K562 (cell line): ENCODE data around the gene FOXO3. TPM values are rescaled to one million over a fixed set of nuclear protein-coding genes. Genes with fewer than 3 reads are reported as not detected.

Experiments used
- ATAC-seq: fragments of 200-7000 bp; cut with Tn5 transposase; 3 replicates; pipeline ENCODE4 v1.9.1; 2020; ENCODE audit warnings: moderate library complexity
- BruUV-seq: library from RNA; stranded (reverse); fragments of 400-500 nt; replicated peaks from 2 replicates; lab custom pipeline; 2021; lab: Mats Ljungman, UMichigan
- CTCF ChIA-PET: fragments of 300-600 bp; formaldehyde crosslinking; extraction: SDS; loops from one replicate; lab custom pipeline; 2021; ENCODE audit warnings: low intra/inter-chr PET ratio; lab: Yijun Ruan, JAX
- POLR2A ChIA-PET: fragments of 300-600, 350-650 bp; sonication (Branson Sonifier 250); formaldehyde crosslinking; extraction: SDS; loops from one replicate; lab custom pipeline; 2021; ENCODE audit warnings: antibody characterized with exemption, inconsistent platforms; lab: Yijun Ruan, JAX
- DNase-seq, 4 experiments: peaks; one replicate each; pipeline versions ENCODE4 v3.0.0 to v3.0.0-alpha.2; 2011 to 2018; ENCODE audit warnings: low spot score in 3 of 4, mixed read lengths in 3 of 4; ENCODE audit errors: extremely low read depth in 1 of 4
- FAIRE-seq: peaks from 2 replicates; lab custom pipeline; 2011; peaks lifted over from hg19 to GRCh38; lab: Jason Lieb, UNC
- H2AFZ ChIP-seq: 2 replicates; pipeline ENCODE4 v1.6.0; 2011; ENCODE audit warnings: low read depth, low read length, control low read depth, inconsistent platforms
- H3K27ac ChIP-seq: fragments of 200-600 bp; 3 replicates; pipeline ENCODE4 v1.8.0; 2011; ENCODE audit warnings: low read depth, mild to moderate bottlenecking, control low read depth, inconsistent platforms, low read length, moderate library complexity, mixed read lengths; ENCODE audit errors: extremely low read depth
- H3K27me3 ChIP-seq, 2 experiments: fragments of 300-600 bp in 1 of 2; 2 replicates in 1 of 2; 3 replicates in 1 of 2; pipeline versions ENCODE4 v1.6.0 to v1.8.0; 2011; ENCODE audit warnings: inconsistent platforms in 2 of 2, low read length in 2 of 2, mild to moderate bottlenecking in 1 of 2, mixed read lengths in 1 of 2, moderate library complexity in 1 of 2; ENCODE audit not compliant: control insufficient read depth in 2 of 2, insufficient read depth in 2 of 2
- H3K36me3 ChIP-seq: fragments of 300-600 bp; 3 replicates; pipeline ENCODE4 v1.8.0; 2011; ENCODE audit warnings: mild to moderate bottlenecking, low read length, inconsistent platforms; ENCODE audit not compliant: control insufficient read depth, insufficient read depth
- H3K4me1 ChIP-seq, 2 experiments: fragments of 200-600 bp in 1 of 2; replicated peaks in 1 of 2; 2 replicates in 1 of 2; 3 replicates in 1 of 2; pipeline versions ENCODE4 v1.5.1 to v1.8.0; 2011; ENCODE audit warnings: inconsistent platforms in 2 of 2, low read length in 2 of 2, mild to moderate bottlenecking in 1 of 2, mixed read lengths in 1 of 2, moderate library complexity in 1 of 2; ENCODE audit not compliant: control insufficient read depth in 2 of 2, insufficient read depth in 2 of 2
- H3K4me2 ChIP-seq: 2 replicates; pipeline ENCODE4 v1.6.1; 2011; ENCODE audit warnings: low read length, control low read depth, inconsistent platforms, mixed read lengths; ENCODE audit not compliant: insufficient read depth
- H3K4me3 ChIP-seq: fragments of 200-600 bp; sonication (generic), shearing (Covaris generic); 2 replicates; pipeline ENCODE4 v1.5.1; 2016; ENCODE audit warnings: control low read depth, inconsistent platforms
- H3K79me2 ChIP-seq: fragments of 200-600 bp; 3 replicates; pipeline ENCODE4 v1.8.0; 2011; ENCODE audit warnings: low read length, inconsistent platforms; ENCODE audit not compliant: control insufficient read depth, insufficient read depth
- H3K9ac ChIP-seq, 2 experiments: 2 replicates each; pipeline versions ENCODE4 v1.6.0 to v1.6.1; 2011; ENCODE audit warnings: low read depth in 2 of 2, low read length in 2 of 2, control low read depth in 1 of 2, inconsistent platforms in 1 of 2, mild to moderate bottlenecking in 1 of 2, mixed read lengths in 1 of 2; ENCODE audit not compliant: insufficient read depth in 1 of 2
- H3K9me1 ChIP-seq: one replicate; pipeline ENCODE4 v1.6.0; 2011; ENCODE audit warnings: inconsistent platforms, mild to moderate bottlenecking, low read length, moderate library complexity; ENCODE audit not compliant: control insufficient read depth, insufficient read depth
- H3K9me3 ChIP-seq: replicated peaks from 2 replicates; pipeline ENCODE4 v1.5.1; 2011; ENCODE audit warnings: low read depth, low read length, inconsistent platforms; ENCODE audit not compliant: control insufficient read depth, insufficient read depth
- H4K20me1 ChIP-seq: replicated peaks from 2 replicates; pipeline ENCODE4 v1.6.1; 2011; ENCODE audit warnings: low read length, inconsistent platforms, mixed read lengths; ENCODE audit not compliant: control insufficient read depth, insufficient read depth
- MAFK ChIP-seq: IDR thresholded peaks from 2 replicates; pipeline ENCODE4 v1.6.1; 2011; ENCODE audit warnings: low read length, improper control_type of control experiment
- NR3C1 ChIP-seq: sonication (generic); formaldehyde crosslinking; IDR thresholded peaks from 2 replicates; pipeline ENCODE4 v1.8.1; 2022; ENCODE audit warnings: missing genetic modification reagents
- PHB2 ChIP-seq: fragments of 450-650 bp; IDR thresholded peaks from 2 replicates; pipeline ENCODE4 v1.6.1; 2017; ENCODE audit warnings: low read depth
- PHF8 ChIP-seq: fragments of 200-600 bp; sonication (generic); IDR thresholded peaks from 2 replicates; pipeline ENCODE4 v1.6.1; 2012; ENCODE audit warnings: mixed run types, mild to moderate bottlenecking, inconsistent platforms, low read length, moderate library complexity, borderline replicate concordance
- SAFB ChIP-seq: fragments of 200-400 bp; formaldehyde crosslinking; IDR thresholded peaks from 2 replicates; pipeline ENCODE4 v1.6.1; 2017; ENCODE audit warnings: low read depth, low read length, borderline replicate concordance
- ZNF695 ChIP-seq: fragments of 450-650 bp; formaldehyde crosslinking; IDR thresholded peaks from 2 replicates; pipeline ENCODE4 v1.4.0; 2020; ENCODE audit warnings: mild to moderate bottlenecking, moderate library complexity
- WGBS: fragments of 100-300 bp; shearing (Covaris generic); methylation state at CpG from one replicate; pipeline ENCODE4 v1.1.6; 2016; ENCODE audit warnings: low coverage, mixed read lengths; ENCODE audit not compliant: insufficient coverage; ENCODE audit errors: missing lambda C conversion rate; 5-methylcytosine and 5-hydroxymethylcytosine counted together
- in situ Hi-C: fragments of 300-500 bp; cut with MboI; formaldehyde crosslinking; loops from 4 replicates; pipeline ENCODE4 v1.15.0; 2018; ENCODE audit warnings: inconsistent platforms, mixed read lengths
- intact Hi-C: fragments of 100-400 bp; cut with micrococcal nuclease; formaldehyde crosslinking; loops from 2 replicates; pipeline ENCODE4 v1.14.2; 2022
- polyA plus RNA-seq, 8 experiments: library from polyadenylated mRNA; depleted of rRNA in 4 of 8; stranded (reverse) in 5 of 8; unstranded in 3 of 8; fragments of >200 nt; fragmentation: Nextera tagmentation in 2 of 8; fragmentation: Illumina TruSeq in 1 of 8; extraction: Ambion mirVana in 2 of 8; extraction: Trizol in 1 of 8; gene quantifications; 2 replicates each; pipeline versions ENCODE4 v1.2.1 to v1.2.3, GENCODE V29; 2011 to 2014; ENCODE audit warnings: inconsistent platforms in 1 of 8, missing spikeins in 1 of 8
- total RNA-seq, 7 experiments: library from RNA; depleted of rRNA in 6 of 7; stranded (reverse); fragments of >200 nt in 6 of 7; fragmentation: Illumina TruSeq in 2 of 7; extraction: Trizol in 2 of 7; gene quantifications; 2 replicates each; pipeline versions ENCODE4 v1.2.1 to v1.2.3, GENCODE V29; 2011 to 2021; ENCODE audit warnings: low replicate concordance in 1 of 7
- TF ChIP-seq, protein P1 (sequence below): fragments of 450-650 bp; IDR thresholded peaks from 2 replicates; pipeline ENCODE4 v1.6.1; 2018; ENCODE audit warnings: mild to moderate bottlenecking, low read depth; ENCODE audit not compliant: partially characterized antibody
- TF ChIP-seq, protein P2 (sequence below), 3 experiments: IDR thresholded peaks in 2 of 3; conservative IDR thresholded peaks in 1 of 3; 2 replicates each; pipeline ENCODE4 v1.5.1; 2011 to 2012; ENCODE audit warnings: low read length in 3 of 3, mild to moderate bottlenecking in 3 of 3, control low read depth in 2 of 3, improper control_type of control experiment in 1 of 3, inconsistent platforms in 1 of 3, low read depth in 1 of 3, mixed read lengths in 1 of 3, moderate library complexity in 1 of 3; ENCODE audit not compliant: insufficient read depth in 2 of 3
- TF ChIP-seq, protein P3 (sequence below): fragments of 450-650 bp; formaldehyde crosslinking; IDR thresholded peaks from 2 replicates; pipeline ENCODE4 v1.4.0; 2020; ENCODE audit warnings: mild to moderate bottlenecking, moderate library complexity
- TF ChIP-seq, protein P4 (sequence below): fragments of 450-650 bp; IDR thresholded peaks from 2 replicates; pipeline ENCODE4 v1.6.1; 2016; ENCODE audit warnings: missing biosample characterization, missing genetic modification characterization
- TF ChIP-seq, protein P5 (sequence below), 2 experiments: fragments of 450-650 bp in 1 of 2; sonication (generic) in 1 of 2; formaldehyde crosslinking in 1 of 2; IDR thresholded peaks in 1 of 2; conservative IDR thresholded peaks in 1 of 2; 2 replicates each; pipeline versions ENCODE4 v1.6.1 to v1.8.1; 2016 to 2023; ENCODE audit warnings: mild to moderate bottlenecking in 2 of 2, moderate library complexity in 2 of 2, inconsistent platforms in 1 of 2, missing genetic modification reagents in 1 of 2

Gene FOXO3
- total and polyA plus RNA-seq, 9 of the 15 experiments (the other 6 are each of a cell fraction or from before 2014, with no cell fraction given), result 3.0 to 14.6 (median 6.0) TPM

DNA sequence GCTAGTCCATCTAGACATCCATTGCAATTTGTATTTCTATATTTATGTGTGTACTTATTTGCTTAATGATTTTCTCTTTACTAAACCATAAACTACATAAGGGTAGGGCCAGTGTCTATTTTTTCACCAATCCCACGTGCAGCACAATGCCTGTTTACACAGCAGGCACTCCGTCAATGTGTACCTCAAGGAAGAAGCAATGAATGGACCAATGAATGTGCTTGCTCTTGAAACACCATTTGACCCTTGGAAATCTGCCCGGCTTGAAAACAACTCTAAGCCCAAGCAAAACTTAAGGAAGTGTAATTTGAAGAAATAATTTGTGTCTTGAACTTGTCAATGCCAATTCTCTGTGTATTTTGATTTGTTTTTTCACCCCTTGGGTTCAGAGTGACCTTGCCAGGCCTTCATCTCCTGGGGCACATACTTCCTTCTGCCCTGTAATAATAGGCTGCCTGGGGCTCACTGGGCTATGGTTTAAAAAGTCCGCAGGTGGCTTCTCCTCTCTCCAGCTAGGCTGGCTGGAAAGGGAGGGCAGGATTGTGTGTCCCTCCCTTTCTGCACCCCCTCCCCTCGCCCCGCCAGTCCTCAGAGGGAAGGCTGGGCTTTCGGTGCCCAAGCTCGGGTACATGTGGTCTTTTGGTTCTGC lies 146.7 kb downstream of the FOXO3 start (continued):
- TF ChIP-seq, protein P1, sequence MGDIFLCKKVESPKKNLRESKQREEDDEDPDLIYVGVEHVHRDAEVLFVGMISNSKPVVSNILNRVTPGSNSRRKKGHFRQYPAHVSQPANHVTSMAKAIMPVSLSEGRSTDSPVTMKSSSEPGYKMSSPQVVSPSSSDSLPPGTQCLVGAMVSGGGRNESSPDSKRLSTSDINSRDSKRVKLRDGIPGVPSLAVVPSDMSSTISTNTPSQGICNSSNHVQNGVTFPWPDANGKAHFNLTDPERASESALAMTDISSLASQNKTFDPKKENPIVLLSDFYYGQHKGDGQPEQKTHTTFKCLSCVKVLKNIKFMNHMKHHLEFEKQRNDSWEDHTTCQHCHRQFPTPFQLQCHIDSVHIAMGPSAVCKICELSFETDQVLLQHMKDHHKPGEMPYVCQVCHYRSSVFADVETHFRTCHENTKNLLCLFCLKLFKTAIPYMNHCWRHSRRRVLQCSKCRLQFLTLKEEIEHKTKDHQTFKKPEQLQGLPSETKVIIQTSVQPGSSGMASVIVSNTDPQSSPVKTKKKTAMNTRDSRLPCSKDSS, result no peak
- TF ChIP-seq ZNF695, result no peak
- TF ChIP-seq, protein P2, sequence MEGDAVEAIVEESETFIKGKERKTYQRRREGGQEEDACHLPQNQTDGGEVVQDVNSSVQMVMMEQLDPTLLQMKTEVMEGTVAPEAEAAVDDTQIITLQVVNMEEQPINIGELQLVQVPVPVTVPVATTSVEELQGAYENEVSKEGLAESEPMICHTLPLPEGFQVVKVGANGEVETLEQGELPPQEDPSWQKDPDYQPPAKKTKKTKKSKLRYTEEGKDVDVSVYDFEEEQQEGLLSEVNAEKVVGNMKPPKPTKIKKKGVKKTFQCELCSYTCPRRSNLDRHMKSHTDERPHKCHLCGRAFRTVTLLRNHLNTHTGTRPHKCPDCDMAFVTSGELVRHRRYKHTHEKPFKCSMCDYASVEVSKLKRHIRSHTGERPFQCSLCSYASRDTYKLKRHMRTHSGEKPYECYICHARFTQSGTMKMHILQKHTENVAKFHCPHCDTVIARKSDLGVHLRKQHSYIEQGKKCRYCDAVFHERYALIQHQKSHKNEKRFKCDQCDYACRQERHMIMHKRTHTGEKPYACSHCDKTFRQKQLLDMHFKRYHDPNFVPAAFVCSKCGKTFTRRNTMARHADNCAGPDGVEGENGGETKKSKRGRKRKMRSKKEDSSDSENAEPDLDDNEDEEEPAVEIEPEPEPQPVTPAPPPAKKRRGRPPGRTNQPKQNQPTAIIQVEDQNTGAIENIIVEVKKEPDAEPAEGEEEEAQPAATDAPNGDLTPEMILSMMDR (IDR thresholded peaks at IDR 0.05 in 2 of 3, conservative IDR thresholded peaks at IDR 0.05 in 1 of 3; ENCODE audit: insufficient read depth in 2 of 3, low read depth in 1 of 3, low read length in 3 of 3), result no peak
- TF ChIP-seq PHF8, result no peak
- no peak for TF ChIP-seq NR3C1 (CRISPR knock-in tag)
- TF ChIP-seq, all 486 proteins: peak for 0

DNA sequence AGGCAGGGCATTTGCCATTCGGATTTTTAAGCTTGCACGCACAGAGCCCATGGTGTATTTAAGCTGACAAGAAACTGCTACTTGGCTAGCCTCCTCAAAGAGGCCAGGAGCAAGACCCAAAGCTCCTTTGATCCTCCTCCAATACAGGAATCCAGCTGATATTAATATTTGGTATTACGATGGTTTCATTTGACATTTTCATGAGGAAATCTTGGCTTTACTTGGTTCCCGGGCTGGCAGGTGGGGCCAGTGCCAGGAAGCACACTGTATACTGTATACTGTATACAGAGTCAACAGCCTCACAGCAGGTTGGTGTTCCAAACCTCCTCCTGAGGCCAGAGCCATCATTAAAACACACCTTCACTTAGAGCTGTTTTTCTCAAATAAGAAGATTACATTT lies 149.3 kb downstream of the FOXO3 start:
- FAIRE-seq (no peak), ATAC-seq (no peak), DNase-seq (no peak)
- ChIA-PET CTCF (no interaction called here), POLR2A (interaction anchor here (0.8 kb wide), 1 partner anchor 150 kb away, joined by 3 read pairs; no protein-coding TSS in a partner anchor)
- TF ChIP-seq SAFB, result no peak
- TF ChIP-seq PHB2, result no peak
- TF ChIP-seq MAFK, result no peak
- TF ChIP-seq, protein P3, sequence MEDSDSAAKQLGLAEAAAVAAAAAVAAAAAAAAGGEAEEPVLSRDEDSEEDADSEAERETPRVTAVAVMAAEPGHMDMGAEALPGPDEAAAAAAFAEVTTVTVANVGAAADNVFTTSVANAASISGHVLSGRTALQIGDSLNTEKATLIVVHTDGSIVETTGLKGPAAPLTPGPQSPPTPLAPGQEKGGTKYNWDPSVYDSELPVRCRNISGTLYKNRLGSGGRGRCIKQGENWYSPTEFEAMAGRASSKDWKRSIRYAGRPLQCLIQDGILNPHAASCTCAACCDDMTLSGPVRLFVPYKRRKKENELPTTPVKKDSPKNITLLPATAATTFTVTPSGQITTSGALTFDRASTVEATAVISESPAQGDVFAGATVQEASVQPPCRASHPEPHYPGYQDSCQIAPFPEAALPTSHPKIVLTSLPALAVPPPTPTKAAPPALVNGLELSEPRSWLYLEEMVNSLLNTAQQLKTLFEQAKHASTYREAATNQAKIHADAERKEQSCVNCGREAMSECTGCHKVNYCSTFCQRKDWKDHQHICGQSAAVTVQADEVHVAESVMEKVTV (CRISPR knock-in tag), result no peak
- TF ChIP-seq, protein P4, sequence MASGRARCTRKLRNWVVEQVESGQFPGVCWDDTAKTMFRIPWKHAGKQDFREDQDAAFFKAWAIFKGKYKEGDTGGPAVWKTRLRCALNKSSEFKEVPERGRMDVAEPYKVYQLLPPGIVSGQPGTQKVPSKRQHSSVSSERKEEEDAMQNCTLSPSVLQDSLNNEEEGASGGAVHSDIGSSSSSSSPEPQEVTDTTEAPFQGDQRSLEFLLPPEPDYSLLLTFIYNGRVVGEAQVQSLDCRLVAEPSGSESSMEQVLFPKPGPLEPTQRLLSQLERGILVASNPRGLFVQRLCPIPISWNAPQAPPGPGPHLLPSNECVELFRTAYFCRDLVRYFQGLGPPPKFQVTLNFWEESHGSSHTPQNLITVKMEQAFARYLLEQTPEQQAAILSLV, result no peak
- TF ChIP-seq, protein P5, sequence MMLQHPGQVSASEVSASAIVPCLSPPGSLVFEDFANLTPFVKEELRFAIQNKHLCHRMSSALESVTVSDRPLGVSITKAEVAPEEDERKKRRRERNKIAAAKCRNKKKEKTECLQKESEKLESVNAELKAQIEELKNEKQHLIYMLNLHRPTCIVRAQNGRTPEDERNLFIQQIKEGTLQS (IDR thresholded peaks at IDR 0.05), result no peak
- TF ChIP-seq, protein P5 (CRISPR knock-in tag; conservative IDR thresholded peaks at IDR 0.05), result no peak
- H3K79me2 ChIP-seq, result no peaks in the 10 kb centered on the region
- WGBS, result 30% methylated on average over 4 of the region's 4 CpGs
- H3K9ac ChIP-seq, result peak overlapping the region in 1 of 2 experiments; percentile 46; a peak in 1 of 4 replicates
- H2AFZ ChIP-seq, result no peak overlapping the region
- no peak overlapping the region for H3K4me3 ChIP-seq
- intact Hi-C loops (no loop called here), in situ Hi-C loops (no loop called here)
- H3K4me2 ChIP-seq, result no peak overlapping the region
- peaks cover 4 to 19% of the 10 kb centered on the region in 2 experiments; a peak in 3 of 5 replicates for H3K4me1 ChIP-seq
- H3K9me1 ChIP-seq, result no peaks in the 10 kb centered on the region
- no peak overlapping the region for H3K27ac ChIP-seq
- no peaks in the 10 kb centered on the region for H3K9me3 ChIP-seq
- peaks cover 0 to 23% of the 10 kb centered on the region in 2 experiments; a peak in 3 of 5 replicates for H3K27me3 ChIP-seq
- H4K20me1 ChIP-seq, result no peaks in the 10 kb centered on the region
- no TSS peak for BruUV-seq
- H3K36me3 ChIP-seq, result no peaks in the 10 kb centered on the region
